GM19023 (cell line): ENCODE data around the gene AQP6.
A peak's percentile ranks its signal among the peaks of the same experiment; 100 is the strongest.

Source experiments
- ATAC-seq: cut with Tn5 transposase; IDR thresholded peaks from one replicate; pipeline ENCODE4 v1.9.1; 2021; ENCODE audit warnings: mild to moderate bottlenecking, moderate library complexity; ENCODE audit not compliant: unreplicated experiment

AQP6 gene

GRCh38 chr12:49942921-49943624 lies 29.7 kb upstream of the AQP6 start:
- no peak for ATAC-seq

DNA sequence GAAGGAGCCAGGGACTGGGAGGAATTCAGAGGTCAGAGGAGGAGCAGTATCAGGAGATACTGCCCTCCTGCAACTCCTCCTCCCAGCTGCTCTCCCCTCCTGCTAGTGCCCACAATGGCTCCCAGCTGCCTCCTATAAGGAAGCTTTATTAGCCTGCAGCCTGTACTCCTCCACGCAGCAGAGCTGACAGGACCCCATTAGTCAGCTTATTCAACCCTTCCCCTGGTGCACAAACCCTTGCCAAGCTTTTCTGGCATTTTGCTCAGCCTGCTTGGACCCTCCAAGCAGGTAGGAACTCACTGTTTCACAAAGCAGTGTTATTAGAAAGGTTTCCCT lies 29.2 kb upstream of the AQP6 start:
- no peak for ATAC-seq

DNA sequence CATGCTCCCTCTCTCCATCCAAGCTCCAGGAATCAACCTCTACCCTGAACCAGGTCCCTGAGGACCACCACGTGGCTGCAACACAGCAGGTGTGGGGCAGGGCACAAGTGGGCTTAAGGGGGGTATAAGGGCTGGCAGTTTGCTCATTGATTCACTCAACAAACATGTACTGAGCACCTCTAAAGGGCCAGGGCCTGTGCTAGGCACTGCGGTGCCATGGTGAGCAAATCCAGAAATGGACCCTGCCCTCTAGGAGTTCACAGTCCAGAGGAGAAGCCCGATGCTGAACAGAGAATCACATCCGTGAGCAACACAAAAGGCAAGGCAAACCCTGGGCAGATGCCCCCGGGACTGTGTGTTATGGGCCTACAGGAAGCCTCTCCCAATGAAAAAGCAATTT lies 28.7 kb upstream of the AQP6 start:
- no peak for ATAC-seq

DNA sequence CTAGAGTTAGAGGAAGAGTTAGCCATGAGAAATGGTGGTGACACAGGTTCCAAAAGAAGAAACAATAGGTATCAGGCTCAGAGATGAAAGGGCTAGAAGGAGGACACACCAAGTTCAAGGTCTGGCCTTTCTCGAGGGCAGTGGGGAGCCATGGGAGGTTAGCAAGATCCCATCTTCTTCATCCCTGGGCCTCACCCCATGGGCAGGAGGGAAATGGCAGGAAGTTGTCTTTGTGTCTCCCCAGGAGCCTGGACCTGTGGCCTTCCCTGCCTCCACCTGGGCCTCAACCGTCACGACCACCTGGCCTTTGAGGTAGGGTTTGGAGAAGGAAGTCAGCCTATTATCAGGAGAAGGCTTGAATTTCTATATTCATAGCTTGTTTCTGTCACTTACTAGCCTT lies 28.0 kb upstream of the AQP6 start:
- ATAC-seq: no peak

GRCh38 chr12:49945394-49946080 lies 27.2 kb upstream of the AQP6 start:
- peak; percentile 87 for ATAC-seq

- no peak for ATAC-seq
Observed at GRCh38 chr12:49946086-49946485, 26.7 kb upstream of the AQP6 start.

DNA sequence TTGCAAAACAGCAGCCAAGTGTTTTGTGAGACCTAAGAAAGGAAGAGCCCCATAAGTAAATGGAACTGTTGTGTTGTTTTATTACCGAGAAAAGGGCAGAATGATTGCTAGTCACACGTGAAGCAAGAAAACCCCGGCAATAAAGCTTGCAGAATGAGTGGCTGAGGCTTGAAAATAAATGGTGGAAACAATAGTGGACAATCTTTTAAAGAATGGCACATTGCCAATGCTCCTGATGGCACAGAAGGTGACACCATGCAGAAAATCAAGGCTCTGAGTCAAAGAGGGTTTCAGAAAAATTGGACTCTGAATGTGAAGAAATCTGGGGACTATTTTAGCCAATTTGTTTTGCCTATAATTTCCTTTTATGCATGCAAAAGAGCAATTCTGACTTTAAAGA lies 26.2 kb upstream of the AQP6 start:
- no peak for ATAC-seq

DNA sequence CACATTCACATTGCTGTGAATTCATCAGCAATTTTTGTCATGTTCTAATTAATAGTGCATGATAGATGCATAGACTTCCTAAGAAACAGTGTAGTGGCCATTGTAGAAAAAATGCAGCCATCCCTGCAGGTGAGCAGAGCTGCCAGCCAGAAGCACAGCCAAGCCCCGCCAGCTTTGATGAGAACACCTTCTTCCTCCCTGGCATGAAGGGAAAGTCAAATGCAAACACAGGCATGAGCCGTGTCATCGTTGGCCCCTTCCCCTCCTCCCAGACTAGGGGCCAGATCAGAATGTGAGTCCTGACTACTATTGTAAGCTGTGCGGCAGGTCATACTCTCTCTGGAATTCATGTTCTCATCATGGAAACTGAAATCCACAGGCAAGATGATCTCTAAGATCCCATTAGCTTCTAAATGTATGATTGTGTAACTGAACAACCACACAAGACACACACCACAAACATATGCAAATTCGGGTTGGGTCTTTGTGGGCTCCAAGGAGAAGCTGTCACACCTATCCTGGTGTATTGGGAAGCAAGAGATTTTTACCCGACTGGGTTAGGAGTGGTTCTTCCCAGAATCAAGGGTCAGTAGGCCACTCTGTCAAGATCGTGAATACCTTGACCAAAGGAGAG lies 25.0 kb upstream of the AQP6 start:
- no peak for ATAC-seq

- ATAC-seq: no peak
Observed at GRCh38 chr12:49948866-49949845, 23.6 kb upstream of the AQP6 start.

DNA sequence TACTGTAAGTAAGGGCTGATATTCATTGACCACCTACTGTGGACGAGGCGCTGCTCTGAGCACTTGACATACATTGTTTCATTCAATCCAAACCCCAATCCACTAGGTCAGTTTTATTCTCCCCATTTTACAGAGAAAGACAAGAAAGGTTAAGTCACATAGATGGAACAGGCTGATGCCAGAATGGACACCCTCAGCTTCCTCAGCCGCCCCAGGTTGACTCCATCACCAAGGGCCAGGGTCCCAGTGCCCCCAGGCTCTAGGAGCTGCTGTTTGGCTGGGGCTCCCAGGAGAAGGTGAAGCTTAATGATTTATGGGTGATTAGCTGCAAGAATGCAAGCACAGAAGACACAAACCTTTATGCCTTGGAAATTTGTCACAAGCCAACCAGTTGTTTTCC lies 22.9 kb upstream of the AQP6 start:
- ATAC-seq: no peak

DNA sequence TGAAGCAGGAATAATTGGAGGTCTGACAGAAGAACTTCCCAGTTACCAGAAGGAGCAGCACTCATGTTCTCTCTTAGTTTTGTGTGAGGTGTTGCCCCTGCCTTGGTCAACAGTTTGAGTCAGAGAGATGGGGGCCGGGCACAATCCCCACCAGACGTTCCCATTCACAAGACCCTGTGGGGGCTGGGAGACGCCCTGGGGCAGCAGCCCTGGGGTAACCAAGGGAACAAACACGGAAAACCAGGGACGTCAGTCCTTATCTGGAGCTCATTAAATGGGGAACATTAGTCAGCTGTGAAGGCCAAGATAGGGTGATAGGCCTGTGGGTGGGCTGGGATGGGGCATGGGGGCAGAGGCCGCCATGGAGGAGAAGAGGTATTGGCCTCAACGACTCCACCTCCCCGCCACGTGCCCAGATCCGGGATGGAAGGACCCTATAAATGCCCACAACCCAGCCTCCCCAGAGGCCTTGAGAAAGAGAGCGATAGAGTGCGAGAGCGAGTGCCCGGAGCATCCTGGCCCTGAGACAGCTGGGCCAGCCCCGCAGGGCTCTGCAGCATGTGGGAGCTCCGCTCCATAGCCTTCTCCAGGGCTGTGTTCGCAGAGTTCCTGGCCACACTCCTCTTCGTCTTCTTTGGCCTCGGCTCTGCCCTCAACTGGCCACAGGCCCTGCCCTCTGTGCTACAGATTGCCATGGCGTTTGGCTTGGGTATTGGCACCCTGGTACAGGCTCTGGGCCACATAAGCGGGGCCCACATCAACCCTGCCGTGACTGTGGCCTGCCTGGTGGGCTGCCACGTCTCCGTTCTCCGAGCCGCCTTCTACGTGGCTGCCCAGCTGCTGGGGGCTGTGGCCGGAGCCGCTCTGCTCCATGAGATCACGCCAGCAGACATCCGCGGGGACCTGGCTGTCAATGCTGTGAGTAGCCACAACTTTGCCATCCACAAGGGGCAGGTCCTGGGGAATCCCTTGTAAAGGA lies 22.2 kb upstream of the AQP6 start, which contains the start of gene AQP2:
Gene AQP2 (plus strand): TSS at position 465 of the 979 bp plus-strand sequence. CDS start 94 bp downstream, at position 559.
- no peak for ATAC-seq

GRCh38 chr12:49951411-49952240 lies 21.1 kb upstream of the AQP6 start:
- ATAC-seq: no peak

DNA sequence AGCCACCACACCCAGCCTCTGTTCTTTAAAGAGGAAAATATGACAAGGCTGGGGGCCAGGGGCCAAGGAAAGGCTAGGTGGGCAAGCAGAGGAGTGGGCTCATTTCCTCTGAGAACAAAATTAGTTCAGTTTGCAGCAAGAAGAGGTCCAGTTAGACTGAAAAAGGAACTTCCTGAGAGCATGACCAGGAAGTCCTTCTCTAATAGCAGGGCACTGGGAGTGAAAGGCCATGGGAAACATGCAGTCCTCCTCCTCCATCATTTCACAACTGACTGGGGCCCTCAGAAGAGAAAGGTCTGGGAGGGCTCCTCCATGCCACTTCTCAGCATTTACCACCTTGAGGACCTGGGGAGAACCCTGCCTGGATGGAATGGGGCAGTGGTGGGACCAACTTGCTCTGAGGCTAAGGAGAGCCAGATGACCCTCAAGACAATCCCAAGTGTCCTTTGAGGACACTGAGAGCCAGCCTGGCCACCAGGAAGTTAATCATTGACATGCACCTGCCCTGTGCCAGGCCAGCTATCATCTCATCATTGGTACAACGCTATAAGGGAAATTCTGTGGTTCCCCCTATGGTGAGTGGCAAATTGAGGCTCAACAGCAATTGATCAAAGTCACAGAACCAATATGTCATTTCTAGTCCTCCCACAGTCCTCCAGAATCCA lies 20.2 kb upstream of the AQP6 start:
- no peak for ATAC-seq

- ATAC-seq: no peak
Observed at GRCh38 chr12:49953151-49953550, 19.6 kb upstream of the AQP6 start.

DNA sequence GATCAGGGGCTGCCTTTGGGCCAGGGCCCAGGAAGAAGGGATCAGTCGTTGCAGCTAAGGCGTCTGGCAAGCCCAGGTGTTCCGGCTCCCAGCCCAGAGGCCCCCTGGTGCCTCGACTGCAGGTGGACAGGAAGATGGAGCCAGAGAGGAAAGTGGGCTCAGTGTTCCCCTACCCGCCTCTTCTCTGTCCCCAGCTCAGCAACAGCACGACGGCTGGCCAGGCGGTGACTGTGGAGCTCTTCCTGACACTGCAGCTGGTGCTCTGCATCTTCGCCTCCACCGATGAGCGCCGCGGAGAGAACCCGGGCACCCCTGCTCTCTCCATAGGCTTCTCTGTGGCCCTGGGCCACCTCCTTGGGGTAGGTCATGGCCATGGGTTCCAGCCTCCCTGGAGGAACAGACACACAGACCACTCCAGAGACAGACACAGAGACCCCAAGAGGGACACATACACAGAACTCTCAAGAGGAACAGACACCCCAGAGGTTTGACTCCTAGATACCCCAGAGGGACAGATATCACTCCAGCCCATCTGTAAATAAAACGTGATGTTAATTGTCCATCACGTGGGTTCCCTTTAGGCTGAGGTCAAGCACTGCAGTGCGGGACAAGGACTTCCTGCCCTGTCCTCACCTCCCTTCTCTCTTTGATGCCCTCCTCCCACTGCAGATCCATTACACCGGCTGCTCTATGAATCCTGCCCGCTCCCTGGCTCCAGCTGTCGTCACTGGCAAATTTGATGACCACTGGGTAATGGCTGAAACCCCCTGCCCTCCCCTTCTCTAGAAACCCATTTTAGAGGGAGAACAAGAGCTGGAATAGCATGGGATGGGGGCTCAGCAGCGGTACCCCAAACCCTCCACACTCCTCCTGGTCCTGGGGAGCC lies 18.5 kb upstream of the AQP6 start:
- no peak for ATAC-seq

DNA sequence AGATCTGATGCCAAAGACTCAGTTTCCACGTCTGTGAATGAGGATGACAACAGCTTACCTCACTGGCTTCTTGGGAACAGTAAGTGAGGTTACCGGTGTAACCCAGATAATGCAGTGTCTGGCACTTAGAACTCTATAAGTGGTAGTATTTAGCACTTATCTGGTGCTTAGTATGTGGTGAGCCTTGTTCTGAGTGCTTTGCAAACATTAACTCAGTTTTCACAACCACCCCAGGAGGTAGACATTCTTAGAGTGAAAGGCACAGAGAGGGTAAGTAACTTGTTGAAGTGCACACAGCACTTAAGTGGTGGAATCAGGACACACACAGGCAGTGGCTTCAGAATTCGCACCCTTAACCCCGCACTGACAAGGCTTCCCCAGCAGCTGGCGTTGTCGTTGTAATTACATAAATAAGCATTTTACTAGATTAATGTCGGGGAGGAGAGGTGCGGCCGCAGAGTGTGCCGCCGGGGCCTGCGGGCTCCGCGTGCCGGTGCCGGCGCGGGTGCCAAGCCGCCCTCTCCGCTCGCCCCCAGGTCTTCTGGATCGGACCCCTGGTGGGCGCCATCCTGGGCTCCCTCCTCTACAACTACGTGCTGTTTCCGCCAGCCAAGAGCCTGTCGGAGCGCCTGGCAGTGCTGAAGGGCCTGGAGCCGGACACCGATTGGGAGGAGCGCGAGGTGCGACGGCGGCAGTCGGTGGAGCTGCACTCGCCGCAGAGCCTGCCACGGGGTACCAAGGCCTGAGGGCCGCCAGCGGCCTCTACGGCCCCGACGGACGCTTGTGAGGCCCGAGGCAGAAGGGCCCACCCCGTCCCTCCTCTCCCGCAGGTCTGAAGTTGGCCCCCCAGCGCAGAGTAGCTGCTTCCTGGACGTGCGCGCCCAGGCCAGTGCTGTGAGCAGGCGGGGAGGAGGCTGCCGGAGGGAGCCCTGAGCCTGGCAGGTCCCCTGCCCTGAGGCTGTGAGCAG lies 17.6 kb upstream of the AQP6 start:
- ATAC-seq: no peak
